ENCODE data around the gene ETFA.

ETFA gene

GRCh38 chr15:76203346-76204108, 107.7 kb downstream of the ETFA start:
- DNase-seq (ENCODE audit: extremely low spot score): no peak
- CTCF ChIA-PET: no interaction called here
- POLR2A ChIA-PET: no interaction called here
- TF ChIP-seq TARDBP (IDR thresholded peaks at IDR 0.05) (no peak), BHLHE40 (IDR thresholded peaks at IDR 0.05; ENCODE audit: borderline replicate concordance) (no peak), SUZ12 (IDR thresholded peaks at IDR 0.05) (no peak)

GRCh38 chr15:76201536-76202255, 109.6 kb downstream of the ETFA start:
- ChIA-PET CTCF (interaction anchor here (0.5 kb wide), 1 partner anchor 262 kb away, joined by 3 read pairs; no protein-coding TSS in a partner anchor), POLR2A (interaction anchor here (0.6 kb wide), 1 partner anchor 17 kb away, joined by 3 read pairs; no protein-coding TSS in a partner anchor)
- DNase-seq (ENCODE audit: extremely low spot score): no peak
- no peak for TF ChIP-seq LEF1 (IDR thresholded peaks at IDR 0.05; ENCODE audit: borderline replicate concordance)
- no peak for TF ChIP-seq L3MBTL2 (conservative IDR thresholded peaks at IDR 0.05)
- TF ChIP-seq ZNF384 (IDR thresholded peaks at IDR 0.05): no peak
- TF ChIP-seq TARDBP (IDR thresholded peaks at IDR 0.05): no peak
- no peak for TF ChIP-seq PKNOX1 (IDR thresholded peaks at IDR 0.05)
- no peak for TF ChIP-seq SP1 (IDR thresholded peaks at IDR 0.05)
- no peak for TF ChIP-seq FOXA1 (IDR thresholded peaks at IDR 0.05)
- TF ChIP-seq SUZ12 (IDR thresholded peaks at IDR 0.05): no peak
- TF ChIP-seq HDGF (IDR thresholded peaks at IDR 0.05; ENCODE audit: borderline replicate concordance): no peak
- TF ChIP-seq BHLHE40 (IDR thresholded peaks at IDR 0.05; ENCODE audit: borderline replicate concordance): no peak
- no peak for TF ChIP-seq ELF4 (IDR thresholded peaks at IDR 0.05)
- no peak for TF ChIP-seq NFRKB (IDR thresholded peaks at IDR 0.05)
- no peak for TF ChIP-seq CTBP1 (IDR thresholded peaks at IDR 0.05; ENCODE audit: borderline replicate concordance)
- TF ChIP-seq FOXM1 (IDR thresholded peaks at IDR 0.05; ENCODE audit: borderline replicate concordance): no peak
- TF ChIP-seq FOXK2 (IDR thresholded peaks at IDR 0.05): no peak

DNA sequence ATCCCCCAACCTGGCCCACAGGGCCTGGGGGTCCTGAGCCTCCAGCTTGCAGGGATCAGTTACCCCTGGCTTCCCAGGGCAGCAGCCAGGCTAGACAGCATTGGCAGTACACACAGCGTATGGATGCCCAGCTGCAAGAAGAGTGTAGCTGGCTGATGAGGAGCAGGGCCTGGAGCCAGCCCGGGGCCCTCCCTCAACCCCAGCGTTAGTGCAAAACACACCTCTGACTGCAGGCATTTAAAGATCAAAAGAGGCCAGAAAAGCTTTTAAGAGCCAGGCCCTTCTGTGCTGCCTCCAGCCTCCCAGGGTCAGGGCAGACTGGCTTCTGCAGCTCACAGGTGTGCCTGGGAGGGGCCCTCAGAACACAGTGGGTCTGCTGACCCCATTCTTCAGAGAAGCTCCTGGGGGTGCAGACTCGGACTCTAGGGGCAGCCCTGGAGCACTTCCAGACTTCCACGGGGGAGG, 110.6 kb downstream of the ETFA start:
- TF ChIP-seq L3MBTL2 (conservative IDR thresholded peaks at IDR 0.05) (no peak), BHLHE40 (IDR thresholded peaks at IDR 0.05; ENCODE audit: borderline replicate concordance) (no peak), SUZ12 (IDR thresholded peaks at IDR 0.05) (no peak), SP1 (IDR thresholded peaks at IDR 0.05) (no peak), NFRKB (IDR thresholded peaks at IDR 0.05) (no peak), HDGF (IDR thresholded peaks at IDR 0.05; ENCODE audit: borderline replicate concordance) (no peak), FOXM1 (IDR thresholded peaks at IDR 0.05; ENCODE audit: borderline replicate concordance) (no peak), ARNT (IDR thresholded peaks at IDR 0.05) (no peak), CTBP1 (IDR thresholded peaks at IDR 0.05; ENCODE audit: borderline replicate concordance) (no peak), FOXK2 (IDR thresholded peaks at IDR 0.05) (no peak), ELF4 (IDR thresholded peaks at IDR 0.05) (no peak), FOXA1 (IDR thresholded peaks at IDR 0.05) (no peak), TARDBP (IDR thresholded peaks at IDR 0.05) (no peak), PKNOX1 (IDR thresholded peaks at IDR 0.05) (no peak), ZNF384 (IDR thresholded peaks at IDR 0.05) (no peak), LEF1 (IDR thresholded peaks at IDR 0.05; ENCODE audit: borderline replicate concordance) (no peak)
- DNase-seq (ENCODE audit: extremely low spot score): no peak
- ChIA-PET POLR2A (interaction anchor here (0.7 kb wide), 1 partner anchor 9 kb away, joined by 3 read pairs; no protein-coding TSS in a partner anchor), CTCF (interaction anchor here (0.5 to 1.8 kb wide), 3 partner anchors 10 to 232 kb away, joined by 3 to 6 read pairs (median 3); no protein-coding TSS in a partner anchor)

DNA sequence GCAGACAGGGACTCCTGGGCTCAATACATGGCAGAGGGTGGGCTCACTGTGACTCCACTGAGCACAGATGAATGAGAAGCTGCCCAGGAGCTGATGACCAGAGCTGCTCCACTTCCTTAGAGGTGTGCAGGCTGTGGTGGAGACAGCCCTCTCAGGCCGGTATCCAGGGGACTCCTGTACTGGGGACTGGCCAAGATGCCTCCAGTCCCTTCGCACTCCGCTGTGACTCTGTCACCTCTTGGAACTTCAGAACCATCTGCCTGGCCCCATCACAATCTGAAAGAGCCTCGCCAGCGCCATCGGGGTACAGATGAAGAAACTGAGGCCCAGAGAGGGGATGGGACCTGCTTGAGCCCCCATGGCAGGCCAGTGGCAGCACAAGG, 111.2 kb downstream of the ETFA start:
- no peak for DNase-seq (ENCODE audit: extremely low spot score)
- POLR2A ChIA-PET: interaction anchor here (0.7 kb wide), 1 partner anchor 9 kb away, joined by 3 read pairs; no protein-coding TSS in a partner anchor
- CTCF ChIA-PET: interaction anchor here (1.8 kb wide), 1 partner anchor 9 kb away, joined by 6 read pairs; no protein-coding TSS in a partner anchor
- TF ChIP-seq CTBP1 (IDR thresholded peaks at IDR 0.05; ENCODE audit: borderline replicate concordance): no peak
- TF ChIP-seq BHLHE40 (IDR thresholded peaks at IDR 0.05; ENCODE audit: borderline replicate concordance): no peak
- no peak for TF ChIP-seq HDGF (IDR thresholded peaks at IDR 0.05; ENCODE audit: borderline replicate concordance)
- no peak for TF ChIP-seq ZNF384 (IDR thresholded peaks at IDR 0.05)

GRCh38 chr15:76199106-76200082, 111.9 kb downstream of the ETFA start:
- POLR2A ChIA-PET: interaction anchor here (0.7 kb wide), 1 partner anchor 10 kb away, joined by 3 read pairs; no protein-coding TSS in a partner anchor
- CTCF ChIA-PET: interaction anchor here (1.8 kb wide), 1 partner anchor 8 kb away, joined by 6 read pairs; no protein-coding TSS in a partner anchor
- TF ChIP-seq FOXM1 (IDR thresholded peaks at IDR 0.05; ENCODE audit: borderline replicate concordance) (no peak), SUZ12 (IDR thresholded peaks at IDR 0.05) (no peak), TARDBP (IDR thresholded peaks at IDR 0.05) (no peak), ARNT (IDR thresholded peaks at IDR 0.05) (no peak), NFRKB (IDR thresholded peaks at IDR 0.05) (no peak), LEF1 (IDR thresholded peaks at IDR 0.05; ENCODE audit: borderline replicate concordance) (no peak), ELF4 (IDR thresholded peaks at IDR 0.05) (no peak)
- no peak for DNase-seq (ENCODE audit: extremely low spot score)
